Gastroesophageal sphincter (tissue), 4 donors: ENCODE measurements around the gene CCDC88C. TPM values are rescaled to one million over a fixed set of nuclear protein-coding genes. Genes with fewer than 3 reads are reported as not detected.
A peak's percentile ranks its signal among the peaks of the same experiment; 100 is the strongest.

ENCODE experiments used
- ATAC-seq: fragments of 150-250 bp; one replicate; pipeline ENCODE4 v1.9.1; 2016; ENCODE audit warnings: mild to moderate bottlenecking, moderate library complexity
- H3K27ac ChIP-seq, 4 donors: fragments of 200-600 bp; sonication (generic) in 3 of 4; 1 replicate in 3 of 4; 2 replicates in 1 of 4; pipeline ENCODE4 v1.5.1; 2016 to 2019
- H3K27me3 ChIP-seq: fragments of 200-600 bp; sonication (generic); one replicate; pipeline ENCODE4 v1.5.1; 2019
- H3K36me3 ChIP-seq, 2 donors: fragments of 200-600 bp; sonication (generic); one replicate each; pipeline ENCODE4 v1.5.1; 2019; ENCODE audit warnings: control low read depth in 1 of 2
- H3K4me1 ChIP-seq, 3 donors: fragments of 200-600 bp; sonication (generic); 1 replicate in 2 of 3; 2 replicates in 1 of 3; pipeline ENCODE4 v1.5.1; 2016 to 2019; ENCODE audit warnings: control low read depth in 2 of 3
- H3K4me3 ChIP-seq, 2 donors: fragments of 200-600 bp; sonication (generic); one replicate each; pipeline ENCODE4 v1.5.1; 2019; ENCODE audit warnings: mild to moderate bottlenecking in 1 of 2, moderate library complexity in 1 of 2
- H3K9me3 ChIP-seq, 3 donors: fragments of 200-600 bp; sonication (generic); one replicate each; pipeline ENCODE4 v1.5.1; 2017 to 2019; ENCODE audit warnings: control low read depth in 2 of 3
- EP300 ChIP-seq: sonication (generic); formaldehyde crosslinking; IDR thresholded peaks from one replicate; pipeline ENCODE4 v1.6.1; 2017; ENCODE audit warnings: antibody characterized with exemption, mild to moderate bottlenecking
- POLR2A ChIP-seq, 2 donors: fragments of 450-650 bp; IDR thresholded peaks; one replicate each; pipeline ENCODE4 v1.6.1; 2017; ENCODE audit warnings: antibody characterized with exemption in 2 of 2, mild to moderate bottlenecking in 2 of 2, moderate library complexity in 1 of 2
- POLR2AphosphoS5 ChIP-seq: sonication (generic); formaldehyde crosslinking; IDR thresholded peaks from one replicate; pipeline ENCODE4 v1.6.1; 2017; ENCODE audit warnings: antibody characterized with exemption
- WGBS, 2 donors: methylation state at CpG; one replicate each; pipeline ENCODE4 v1.1.5; 2018; ENCODE audit warnings: low coverage in 1 of 2; 5-methylcytosine and 5-hydroxymethylcytosine counted together
- total RNA-seq, 4 donors: library from RNA; depleted of rRNA; stranded (reverse); fragments of >200 nt; gene quantifications; one replicate each; pipeline ENCODE4 v1.1.0, GENCODE V29; 2016
- TF ChIP-seq, protein P1 (sequence below), 4 experiments: fragments of 200-600 bp in 2 of 4; fragments of 450-650 bp in 2 of 4; sonication (generic) in 1 of 4; IDR thresholded peaks; one replicate each; pipeline ENCODE4 v1.5.1; 2017 to 2019; ENCODE audit warnings: antibody characterized with exemption in 4 of 4, mild to moderate bottlenecking in 2 of 4, moderate library complexity in 2 of 4

Gene CCDC88C
- total RNA-seq, 4 donors from 2014 or later = 2.0 to 10.1 (median 4.9) TPM

DNA sequence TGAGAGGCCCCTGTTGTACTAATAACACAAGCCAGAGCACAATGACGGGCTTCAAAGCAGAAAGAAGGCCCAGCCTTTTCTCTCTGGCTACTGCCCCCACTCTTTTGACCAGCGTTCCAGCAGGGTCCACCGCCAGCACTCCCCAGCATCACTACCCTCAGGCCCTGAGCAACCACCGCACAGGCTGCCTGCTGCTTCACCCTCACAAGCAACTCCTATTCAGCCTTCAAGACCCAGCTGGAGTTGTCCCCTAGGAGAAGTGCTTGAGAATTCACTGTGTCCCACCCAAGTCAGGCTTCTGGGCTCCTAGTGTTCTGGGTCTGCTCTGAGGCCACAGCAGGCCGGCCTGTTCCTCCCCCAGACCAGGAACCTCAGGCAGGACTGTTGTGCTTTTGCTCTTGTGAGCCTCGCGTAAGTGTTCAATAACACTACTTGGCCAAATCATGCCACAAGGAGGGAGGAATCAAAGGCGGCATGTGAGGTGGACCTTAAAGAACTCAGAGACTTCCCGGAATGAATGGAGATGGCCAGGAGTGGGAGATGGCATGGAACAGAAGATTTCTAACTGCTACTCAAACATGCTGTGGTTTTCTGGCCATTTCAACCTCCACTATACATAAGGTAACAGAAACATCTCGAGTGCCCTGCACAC lies 89.8 kb downstream of the CCDC88C start:
- H3K4me3 ChIP-seq = no peak overlapping the region
- H3K4me1 ChIP-seq = peaks cover 0 to 51% (median 0%) of the 10 kb centered on the region in 3 donors
- TF ChIP-seq EP300 (no peak), POLR2A (IDR thresholded peaks at IDR 0.05) (no peak), POLR2AphosphoS5 (no peak)
- TF ChIP-seq, protein P1, sequence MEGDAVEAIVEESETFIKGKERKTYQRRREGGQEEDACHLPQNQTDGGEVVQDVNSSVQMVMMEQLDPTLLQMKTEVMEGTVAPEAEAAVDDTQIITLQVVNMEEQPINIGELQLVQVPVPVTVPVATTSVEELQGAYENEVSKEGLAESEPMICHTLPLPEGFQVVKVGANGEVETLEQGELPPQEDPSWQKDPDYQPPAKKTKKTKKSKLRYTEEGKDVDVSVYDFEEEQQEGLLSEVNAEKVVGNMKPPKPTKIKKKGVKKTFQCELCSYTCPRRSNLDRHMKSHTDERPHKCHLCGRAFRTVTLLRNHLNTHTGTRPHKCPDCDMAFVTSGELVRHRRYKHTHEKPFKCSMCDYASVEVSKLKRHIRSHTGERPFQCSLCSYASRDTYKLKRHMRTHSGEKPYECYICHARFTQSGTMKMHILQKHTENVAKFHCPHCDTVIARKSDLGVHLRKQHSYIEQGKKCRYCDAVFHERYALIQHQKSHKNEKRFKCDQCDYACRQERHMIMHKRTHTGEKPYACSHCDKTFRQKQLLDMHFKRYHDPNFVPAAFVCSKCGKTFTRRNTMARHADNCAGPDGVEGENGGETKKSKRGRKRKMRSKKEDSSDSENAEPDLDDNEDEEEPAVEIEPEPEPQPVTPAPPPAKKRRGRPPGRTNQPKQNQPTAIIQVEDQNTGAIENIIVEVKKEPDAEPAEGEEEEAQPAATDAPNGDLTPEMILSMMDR (IDR thresholded peaks at IDR 0.05) = no peak
- ATAC-seq = no peak
- H3K27ac ChIP-seq = peak overlapping the region in 1 of 4 donors; percentile 24
- no peaks in the 10 kb centered on the region for H3K36me3 ChIP-seq
- WGBS, 2 donors = 87 to 100% methylated on average over 1 to 3 of the region's 10 CpGs
- H3K27me3 ChIP-seq = peaks cover 7% of the 10 kb centered on the region
- no peaks in the 10 kb centered on the region for H3K9me3 ChIP-seq

GRCh38 chr14:91327250-91327595 lies 90.4 kb downstream of the CCDC88C start:
- Histone ChIP-seq H3K4me1 (peaks cover 0 to 45% (median 0%) of the 10 kb centered on the region in 3 donors), H3K9me3 (no peaks in the 10 kb centered on the region), H3K36me3 (no peaks in the 10 kb centered on the region), H3K4me3 (no peak overlapping the region), H3K27me3 (peaks cover 7% of the 10 kb centered on the region), H3K27ac (peak overlapping the region in 1 of 4 donors; percentile 24)
- TF ChIP-seq POLR2AphosphoS5 = no peak
- TF ChIP-seq POLR2A (IDR thresholded peaks at IDR 0.05) = no peak
- TF ChIP-seq, protein P1 (IDR thresholded peaks at IDR 0.05) = no peak
- TF ChIP-seq EP300 = no peak
- WGBS, 2 donors = 93 to 100% methylated on average over 1 to 2 of the region's 7 CpGs
- ATAC-seq = no peak

DNA sequence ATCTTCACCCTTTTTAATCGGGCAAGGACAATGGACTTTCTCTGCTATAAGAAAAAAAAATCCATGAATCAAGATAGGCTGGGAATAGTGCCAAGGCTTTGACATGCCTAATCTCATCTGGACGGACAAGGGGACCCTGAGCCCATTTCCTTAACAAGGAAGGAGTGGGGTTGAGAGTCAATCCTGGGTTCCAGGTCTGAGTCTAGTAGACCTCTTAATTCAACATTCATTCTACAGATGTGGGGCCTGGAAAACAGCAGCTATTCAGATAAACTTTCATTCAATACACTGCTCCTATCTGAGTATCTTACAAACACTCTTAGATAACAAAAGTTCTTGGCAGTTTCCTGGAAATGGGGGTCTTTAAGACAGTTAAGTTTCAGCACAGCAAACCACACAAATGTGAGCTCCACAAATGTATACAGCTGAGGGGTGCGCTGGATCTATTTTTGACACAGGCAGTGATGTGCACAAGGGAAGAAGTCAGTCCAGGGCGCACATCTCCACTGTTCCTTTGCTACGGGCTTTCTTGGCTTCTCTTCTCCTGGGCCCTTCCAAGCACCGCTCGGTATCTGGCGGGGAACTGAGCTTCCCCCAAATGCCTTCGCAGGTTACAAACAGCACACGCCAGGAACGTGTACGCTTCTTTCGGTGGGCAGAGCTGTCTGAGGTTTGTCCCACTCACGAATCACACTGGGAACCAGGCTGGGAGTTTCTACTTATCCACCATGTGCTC lies 90.9 kb downstream of the CCDC88C start:
- WGBS, 2 donors = 61 to 76% methylated on average over 4 to 11 of the region's 14 CpGs
- ATAC-seq = no peak
- Histone ChIP-seq H3K27ac (peak overlapping the region in 2 of 4 donors; percentile 17 to 24), H3K9me3 (no peaks in the 10 kb centered on the region), H3K36me3 (no peaks in the 10 kb centered on the region), H3K4me1 (peaks cover 0 to 40% (median 0%) of the 10 kb centered on the region in 3 donors), H3K27me3 (peaks cover 7% of the 10 kb centered on the region), H3K4me3 (no peak overlapping the region)
- TF ChIP-seq EP300 = no peak
- no peak for TF ChIP-seq POLR2A (IDR thresholded peaks at IDR 0.05)
- TF ChIP-seq POLR2AphosphoS5 = no peak
- TF ChIP-seq, protein P1 (IDR thresholded peaks at IDR 0.05) = no peak

GRCh38 chr14:91324606-91325575 lies 92.7 kb downstream of the CCDC88C start:
- no peak for ATAC-seq
- Histone ChIP-seq H3K36me3 (no peaks in the 10 kb centered on the region), H3K27me3 (no peaks in the 10 kb centered on the region), H3K9me3 (no peaks in the 10 kb centered on the region), H3K4me1 (peaks cover 0 to 30% (median 0%) of the 10 kb centered on the region in 3 donors), H3K4me3 (peak overlapping the region in 1 of 2 donors; percentile 43), H3K27ac (peak overlapping the region in 3 of 4 donors; percentile 49 to 62 (median 59))
- TF ChIP-seq, protein P1 (IDR thresholded peaks at IDR 0.05) = no peak
- 74 to 86% methylated on average over 5 to 6 of the region's 20 CpGs for WGBS, 2 donors
